Endothelial cell of umbilical vein (primary cell): ENCODE measurements around the gene PCTP. TPM values are rescaled to one million over a fixed set of nuclear protein-coding genes. Genes with fewer than 3 reads are reported as not detected.

Source experiments
- BruUV-seq: library from RNA; stranded (reverse); fragments of 400-500 nt; replicated peaks from 2 replicates; lab custom pipeline; 2021; lab: Mats Ljungman, UMichigan
- CTCF ChIA-PET: fragments of 300-600, 350-600 bp; sonication (Branson Sonifier 250); formaldehyde crosslinking; loops from one replicate; lab custom pipeline; 2021; ENCODE audit warnings: antibody characterized with exemption, inconsistent platforms; lab: Charles Lee
- POLR2A ChIA-PET: fragments of 300-600, 350-600 bp; sonication (Branson Sonifier 250); formaldehyde crosslinking; loops from one replicate; lab custom pipeline; 2021; ENCODE audit warnings: antibody characterized with exemption, inconsistent platforms; lab: Charles Lee
- DNase-seq: peaks from one replicate; pipeline ENCODE4 v3.0.0-alpha.2; 2011; ENCODE audit warnings: low read depth, low spot score
- FAIRE-seq: peaks from 2 replicates; lab custom pipeline; 2011; peaks lifted over from hg19 to GRCh38; lab: Jason Lieb, UNC
- H2AFZ ChIP-seq: 2 replicates; pipeline ENCODE4 v1.6.0; 2012; ENCODE audit warnings: low read depth, low read length, control low read depth, inconsistent platforms
- H3K27ac ChIP-seq: 2 replicates; pipeline ENCODE4 v1.5.1; 2011; ENCODE audit warnings: low read depth, mild to moderate bottlenecking, control low read depth, low read length, moderate library complexity; ENCODE audit not compliant: insufficient read depth
- H3K27me3 ChIP-seq, 2 experiments: 2 replicates each; pipeline versions ENCODE4 v1.6.0 to v1.6.1; 2011; ENCODE audit warnings: low read length in 2 of 2, mixed read lengths in 1 of 2; ENCODE audit not compliant: control insufficient read depth in 2 of 2, insufficient read depth in 2 of 2
- H3K36me3 ChIP-seq, 2 experiments: 2 replicates in 1 of 2; 3 replicates in 1 of 2; pipeline ENCODE4 v1.5.1; 2011; ENCODE audit warnings: low read length in 2 of 2, mild to moderate bottlenecking in 1 of 2, moderate library complexity in 1 of 2; ENCODE audit not compliant: control insufficient read depth in 2 of 2, insufficient read depth in 2 of 2; ENCODE audit errors: extremely low read depth in 1 of 2
- H3K4me1 ChIP-seq: 3 replicates; pipeline ENCODE4 v1.5.1; 2011; ENCODE audit warnings: mild to moderate bottlenecking, low read length; ENCODE audit not compliant: control insufficient read depth, insufficient read depth; ENCODE audit errors: extremely low read depth
- H3K4me2 ChIP-seq: 2 replicates; pipeline ENCODE4 v1.6.1; 2011; ENCODE audit warnings: low read length, control low read depth, mixed read lengths; ENCODE audit not compliant: insufficient read depth
- H3K4me3 ChIP-seq, 3 experiments: fragments of 200-600 bp in 1 of 3; sonication (generic), shearing (Covaris generic) in 1 of 3; replicated peaks in 1 of 3; 2 replicates each; pipeline ENCODE4 v1.5.1; 2011 to 2016; ENCODE audit warnings: control low read depth in 3 of 3, low read length in 3 of 3, mild to moderate bottlenecking in 2 of 3, inconsistent platforms in 1 of 3, low read depth in 1 of 3, moderate library complexity in 1 of 3; ENCODE audit not compliant: insufficient read depth in 1 of 3
- H3K79me2 ChIP-seq: 2 replicates; pipeline ENCODE4 v1.6.0; 2012; ENCODE audit warnings: low read length, inconsistent platforms; ENCODE audit not compliant: control insufficient read depth, insufficient read depth
- H3K9ac ChIP-seq: replicated peaks from 2 replicates; pipeline ENCODE3; 2011; ENCODE audit warnings: low read length, control low read depth; ENCODE audit not compliant: insufficient read depth; ENCODE audit errors: extremely low read depth
- H3K9me1 ChIP-seq: replicated peaks from 3 replicates; pipeline ENCODE4 v1.6.0; 2011; ENCODE audit warnings: mild to moderate bottlenecking, low read length; ENCODE audit not compliant: control insufficient read depth, insufficient read depth; ENCODE audit errors: extremely low read depth
- H3K9me3 ChIP-seq: replicated peaks from 2 replicates; pipeline ENCODE4 v1.5.1; 2012; ENCODE audit warnings: low read length, inconsistent platforms; ENCODE audit not compliant: control insufficient read depth, insufficient read depth
- H4K20me1 ChIP-seq: replicated peaks from 2 replicates; pipeline ENCODE3; 2011; ENCODE audit warnings: mild to moderate bottlenecking, low read length; ENCODE audit not compliant: control insufficient read depth, insufficient read depth; ENCODE audit errors: extremely low read depth
- EZH2 ChIP-seq: IDR thresholded peaks from 2 replicates; pipeline ENCODE4 v1.6.1; 2012; ENCODE audit warnings: borderline replicate concordance, low read depth, mild to moderate bottlenecking, moderate library complexity, low read length, inconsistent platforms; ENCODE audit not compliant: severe bottlenecking
- FOS ChIP-seq: IDR thresholded peaks from 2 replicates; pipeline ENCODE4 v1.6.1; 2011; ENCODE audit warnings: mild to moderate bottlenecking, low read length, moderate library complexity, borderline replicate concordance; ENCODE audit not compliant: insufficient read depth
- GATA2 ChIP-seq: IDR thresholded peaks from 2 replicates; pipeline ENCODE4 v1.7.0; 2011; ENCODE audit warnings: low read depth, mild to moderate bottlenecking, moderate library complexity, mixed read lengths, low read length; ENCODE audit not compliant: insufficient read length, insufficient read depth
- JUN ChIP-seq: IDR thresholded peaks from 2 replicates; pipeline ENCODE4 v1.6.1; 2011; ENCODE audit warnings: borderline replicate concordance, low read depth; ENCODE audit not compliant: insufficient read length, insufficient read depth
- MYC ChIP-seq: IDR thresholded peaks from one replicate; pipeline ENCODE4 v1.6.1; 2011; ENCODE audit warnings: mild to moderate bottlenecking, low read depth, low read length
- POLR2A ChIP-seq: IDR thresholded peaks from 2 replicates; pipeline ENCODE4 v1.6.1; 2012; ENCODE audit warnings: low read depth, mild to moderate bottlenecking, control low read depth, low read length
- POLR2AphosphoS5 ChIP-seq: IDR thresholded peaks from 2 replicates; pipeline ENCODE4 v1.6.1; 2012; ENCODE audit warnings: low read depth, mild to moderate bottlenecking, control low read depth, low read length, moderate library complexity; ENCODE audit not compliant: insufficient read depth
- dilution Hi-C: fragments of 300-500 bp; cut with MboI; formaldehyde crosslinking; loops from one replicate; pipeline ENCODE4 v1.15.0; 2019; ENCODE audit warnings: low sequenced_read_pairs; ENCODE audit not compliant: extremely low pct_ligation_motif_present
- intact Hi-C: fragments of 100-400 bp; cut with micrococcal nuclease; formaldehyde crosslinking; loops from one replicate; pipeline ENCODE4 v1.10.0; 2022
- polyA plus RNA-seq, 4 experiments: library from polyadenylated mRNA; depleted of rRNA in 3 of 4; stranded (reverse) in 3 of 4; unstranded in 1 of 4; fragments of >200 nt; gene quantifications; 2 replicates each; pipeline versions ENCODE4 v1.2.1 to v1.2.3, GENCODE V29; 2011 to 2012; ENCODE audit warnings: missing spikeins in 1 of 4
- total RNA-seq: library from RNA; stranded (reverse); gene quantifications from 2 replicates; pipeline ENCODE4 v1.2.3, GENCODE V29; 2021
- TF ChIP-seq, protein P1 (sequence below), 2 donors: IDR thresholded peaks; 1 replicate in 1 of 2; 2 replicates in 1 of 2; pipeline ENCODE4 v1.5.1; 2011; ENCODE audit warnings: low read length in 2 of 2, mild to moderate bottlenecking in 2 of 2, moderate library complexity in 2 of 2, control low read depth in 1 of 2, inconsistent platforms in 1 of 2, low read depth in 1 of 2; ENCODE audit not compliant: insufficient read depth in 1 of 2; ENCODE audit errors: extremely low read depth in 1 of 2
- TF ChIP-seq, protein P2 (sequence below): IDR thresholded peaks from 2 replicates; pipeline ENCODE4 v1.6.1; 2011; ENCODE audit not compliant: insufficient read depth, insufficient read length

PCTP gene
- total and polyA plus RNA-seq, 2 donors (not counting 3 experiments of a cell fraction or from before 2014, with no cell fraction given): 13.5 to 18.3 TPM

DNA sequence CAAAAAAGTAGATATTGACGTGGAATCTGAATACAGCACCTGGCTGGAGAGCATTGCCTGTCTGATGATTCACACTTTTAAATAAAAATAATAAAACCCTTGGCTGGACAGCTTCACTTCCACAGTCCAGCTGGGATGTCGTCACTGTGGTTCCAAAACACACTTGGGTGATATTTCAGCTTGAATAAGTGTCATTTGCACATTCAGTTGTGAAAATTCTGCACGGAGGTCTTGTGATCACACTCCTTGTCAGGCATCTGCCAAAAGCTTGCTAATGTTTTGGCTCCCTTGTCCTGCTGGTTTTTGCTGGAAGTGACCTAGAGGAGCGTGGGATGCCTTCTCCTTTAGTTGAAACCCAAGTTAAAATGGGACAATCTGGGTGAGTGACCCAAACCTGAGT is 60.7 kb downstream of the PCTP start:
- BruUV-seq: no TSS peak
- POLR2A ChIA-PET: no interaction called here
- no peaks in the 10 kb centered on the region for H3K27me3 ChIP-seq
- H3K9me3 ChIP-seq: no peaks in the 10 kb centered on the region
- no peaks in the 10 kb centered on the region for H4K20me1 ChIP-seq
- no peak overlapping the region for H3K4me3 ChIP-seq
- no peaks in the 10 kb centered on the region for H3K36me3 ChIP-seq
- intact Hi-C loops: no loop called here
- H3K9me1 ChIP-seq: no peaks in the 10 kb centered on the region
- CTCF ChIA-PET: no interaction called here
- no peak overlapping the region for H2AFZ ChIP-seq
- H3K4me1 ChIP-seq: peaks cover 4% of the 10 kb centered on the region
- FAIRE-seq (no peak), DNase-seq (no peak)
- H3K4me2 ChIP-seq: no peak overlapping the region
- no peaks in the 10 kb centered on the region for H3K79me2 ChIP-seq
- H3K27ac ChIP-seq: no peak overlapping the region
- no peak overlapping the region for H3K9ac ChIP-seq
- dilution Hi-C loops: no loop called here
- TF ChIP-seq, protein P1, sequence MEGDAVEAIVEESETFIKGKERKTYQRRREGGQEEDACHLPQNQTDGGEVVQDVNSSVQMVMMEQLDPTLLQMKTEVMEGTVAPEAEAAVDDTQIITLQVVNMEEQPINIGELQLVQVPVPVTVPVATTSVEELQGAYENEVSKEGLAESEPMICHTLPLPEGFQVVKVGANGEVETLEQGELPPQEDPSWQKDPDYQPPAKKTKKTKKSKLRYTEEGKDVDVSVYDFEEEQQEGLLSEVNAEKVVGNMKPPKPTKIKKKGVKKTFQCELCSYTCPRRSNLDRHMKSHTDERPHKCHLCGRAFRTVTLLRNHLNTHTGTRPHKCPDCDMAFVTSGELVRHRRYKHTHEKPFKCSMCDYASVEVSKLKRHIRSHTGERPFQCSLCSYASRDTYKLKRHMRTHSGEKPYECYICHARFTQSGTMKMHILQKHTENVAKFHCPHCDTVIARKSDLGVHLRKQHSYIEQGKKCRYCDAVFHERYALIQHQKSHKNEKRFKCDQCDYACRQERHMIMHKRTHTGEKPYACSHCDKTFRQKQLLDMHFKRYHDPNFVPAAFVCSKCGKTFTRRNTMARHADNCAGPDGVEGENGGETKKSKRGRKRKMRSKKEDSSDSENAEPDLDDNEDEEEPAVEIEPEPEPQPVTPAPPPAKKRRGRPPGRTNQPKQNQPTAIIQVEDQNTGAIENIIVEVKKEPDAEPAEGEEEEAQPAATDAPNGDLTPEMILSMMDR (IDR thresholded peaks at IDR 0.05; ENCODE audit: extremely low read depth in 1 of 2, insufficient read depth in 1 of 2, low read depth in 1 of 2, low read length in 2 of 2): no peak
- TF ChIP-seq POLR2A (no peak), FOS (no peak), POLR2AphosphoS5 (no peak), JUN (no peak), GATA2 (no peak), EZH2 (no peak), MYC (no peak)
- TF ChIP-seq, protein P2, sequence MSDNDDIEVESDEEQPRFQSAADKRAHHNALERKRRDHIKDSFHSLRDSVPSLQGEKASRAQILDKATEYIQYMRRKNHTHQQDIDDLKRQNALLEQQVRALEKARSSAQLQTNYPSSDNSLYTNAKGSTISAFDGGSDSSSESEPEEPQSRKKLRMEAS: no peak
